Stimulated activated CD8-positive, alpha-beta memory T cell treated with anti-CD3 and anti-CD28 coated beads, Interleukin-7, amount 100 ng/mL, for 48 hours (primary cell): Measurements from ENCODE around the gene LHFPL6.

Experiments
- DNase-seq, 2 donors: peaks; one replicate each; pipeline ENCODE4 v3.0.0-alpha.2; 2020; ENCODE audit warnings: low read depth in 1 of 2; ENCODE audit errors: extremely low read depth in 1 of 2

Gene LHFPL6

GRCh38 chr13:39481491-39481890 is 121.5 kb downstream of the LHFPL6 start:
- DNase-seq: no peak

- DNase-seq: no peak
Measured at GRCh38 chr13:39474600-39474999, 128.4 kb downstream of the LHFPL6 start.

- DNase-seq: no peak
Measured at GRCh38 chr13:39469676-39470075, 133.3 kb downstream of the LHFPL6 start.

- no peak for DNase-seq
Measured at GRCh38 chr13:39468306-39468705, 134.7 kb downstream of the LHFPL6 start.

- DNase-seq: no peak
Measured at GRCh38 chr13:39463611-39464010, 139.4 kb downstream of the LHFPL6 start.

GRCh38 chr13:39462906-39463305 is 140.1 kb downstream of the LHFPL6 start:
- no peak for DNase-seq

- DNase-seq: no peak
Measured at GRCh38 chr13:39462428-39462827, 140.6 kb downstream of the LHFPL6 start.

- DNase-seq: no peak
Measured at GRCh38 chr13:39461685-39462266, 141.2 kb downstream of the LHFPL6 start.

GRCh38 chr13:39457274-39457673 is 145.7 kb downstream of the LHFPL6 start:
- no peak for DNase-seq

GRCh38 chr13:39455521-39456175 is 147.3 kb downstream of the LHFPL6 start:
- no peak for DNase-seq

GRCh38 chr13:39452834-39453233 is 150.2 kb downstream of the LHFPL6 start:
- no peak for DNase-seq

- no peak for DNase-seq
Measured at GRCh38 chr13:39452417-39452816, 150.6 kb downstream of the LHFPL6 start.

- DNase-seq: no peak
Measured at GRCh38 chr13:39451860-39452301, 151.1 kb downstream of the LHFPL6 start.

- DNase-seq: no peak
Measured at GRCh38 chr13:39451301-39451700, 151.7 kb downstream of the LHFPL6 start.

GRCh38 chr13:39450176-39450575 is 152.8 kb downstream of the LHFPL6 start:
- no peak for DNase-seq

GRCh38 chr13:39448834-39449233 is 154.2 kb downstream of the LHFPL6 start:
- no peak for DNase-seq

GRCh38 chr13:39446865-39447264 is 156.1 kb downstream of the LHFPL6 start:
- DNase-seq: no peak

- no peak for DNase-seq
Measured at GRCh38 chr13:39444866-39445265, 158.1 kb downstream of the LHFPL6 start.

- no peak for DNase-seq
Measured at GRCh38 chr13:39433651-39434050, 169.3 kb downstream of the LHFPL6 start.

- no peak for DNase-seq
Measured at GRCh38 chr13:39432196-39432595, 170.8 kb downstream of the LHFPL6 start.

GRCh38 chr13:39422845-39423565 is 180.0 kb downstream of the LHFPL6 start:
- DNase-seq: no peak

- DNase-seq: no peak
Measured at GRCh38 chr13:39419876-39420275, 183.1 kb downstream of the LHFPL6 start.
